Trophoblast cell (in vitro differentiated cells and primary cell): ENCODE measurements around the gene CTRB1.
A peak's percentile ranks its signal among the peaks of the same experiment; 100 is the strongest.

ENCODE experiments used
- DNase-seq, 2 donors: peaks; one replicate each; pipeline ENCODE4 v3.0.0-alpha.2; 2016
- H2AFZ ChIP-seq: 2 replicates; pipeline ENCODE4 v1.6.1; 2013; ENCODE audit warnings: low read length, moderate library complexity, mild to moderate bottlenecking; ENCODE audit not compliant: insufficient read depth, poor library complexity
- H2AK5ac ChIP-seq: 2 replicates; pipeline ENCODE4 v1.6.1; 2013; ENCODE audit warnings: mild to moderate bottlenecking, low read length
- H2BK120ac ChIP-seq: 2 replicates; pipeline ENCODE4 v1.6.1; 2013; ENCODE audit warnings: low read length, mild to moderate bottlenecking, moderate library complexity; ENCODE audit not compliant: insufficient read depth, poor library complexity
- H2BK12ac ChIP-seq: 2 replicates; pipeline ENCODE4 v1.6.1; 2013; ENCODE audit warnings: mild to moderate bottlenecking, low read length, moderate library complexity
- H2BK5ac ChIP-seq: 2 replicates; pipeline ENCODE4 v1.6.1; 2013; ENCODE audit warnings: low read length, low read depth, moderate library complexity, mild to moderate bottlenecking; ENCODE audit not compliant: poor library complexity
- H3K14ac ChIP-seq: 2 replicates; pipeline ENCODE4 v1.6.1; 2013; ENCODE audit warnings: mild to moderate bottlenecking, low read length
- H3K18ac ChIP-seq: 2 replicates; pipeline ENCODE4 v1.6.1; 2013; ENCODE audit warnings: mild to moderate bottlenecking, low read length
- H3K23ac ChIP-seq: 2 replicates; pipeline ENCODE4 v1.6.1; 2013; ENCODE audit warnings: low read length
- H3K27ac ChIP-seq: 2 replicates; pipeline ENCODE4 v1.5.1; 2013; ENCODE audit warnings: low read depth, mild to moderate bottlenecking, inconsistent platforms, low read length, moderate library complexity
- H3K27me3 ChIP-seq: 2 replicates; pipeline ENCODE4 v1.6.1; 2013; ENCODE audit warnings: inconsistent platforms, mild to moderate bottlenecking, low read length, moderate library complexity; ENCODE audit not compliant: insufficient read depth
- H3K36me3 ChIP-seq, 2 experiments: 1 replicate in 1 of 2; 2 replicates in 1 of 2; pipeline ENCODE4 v1.6.1; 2013; ENCODE audit warnings: low read length in 2 of 2, mild to moderate bottlenecking in 2 of 2, moderate library complexity in 1 of 2; ENCODE audit not compliant: insufficient read depth in 2 of 2, control insufficient read depth in 1 of 2
- H3K4ac ChIP-seq: 2 replicates; pipeline ENCODE4 v1.6.1; 2013; ENCODE audit warnings: low read depth, mild to moderate bottlenecking, low read length, moderate library complexity
- H3K4me1 ChIP-seq, 2 experiments: 1 replicate in 1 of 2; 2 replicates in 1 of 2; pipeline ENCODE4 v1.6.1; 2013; ENCODE audit warnings: low read length in 2 of 2, mild to moderate bottlenecking in 2 of 2, moderate library complexity in 1 of 2; ENCODE audit not compliant: insufficient read depth in 2 of 2, control insufficient read depth in 1 of 2
- H3K4me2 ChIP-seq: 2 replicates; pipeline ENCODE4 v1.6.1; 2013; ENCODE audit warnings: inconsistent platforms, mild to moderate bottlenecking, low read length, moderate library complexity
- H3K4me3 ChIP-seq: 2 replicates; pipeline ENCODE4 v1.5.1; 2013; ENCODE audit warnings: mild to moderate bottlenecking, low read depth, low read length, inconsistent platforms
- H3K79me1 ChIP-seq: one replicate; pipeline ENCODE4 v1.6.1; 2013; ENCODE audit warnings: low read length
- H3K79me2 ChIP-seq: 2 replicates; pipeline ENCODE4 v1.6.1; 2013; ENCODE audit warnings: low read length, mild to moderate bottlenecking; ENCODE audit not compliant: control insufficient read depth, insufficient read depth, poor library complexity
- H3K9ac ChIP-seq: 2 replicates; pipeline ENCODE4 v1.6.1; 2013; ENCODE audit warnings: mild to moderate bottlenecking, low read length
- H3K9me3 ChIP-seq: 2 replicates; pipeline ENCODE4 v1.6.1; 2013; ENCODE audit warnings: low read depth, mild to moderate bottlenecking, control low read depth, inconsistent platforms, low read length; ENCODE audit not compliant: insufficient read depth
- H4K12ac ChIP-seq: 2 replicates; pipeline ENCODE4 v1.6.1; 2013; ENCODE audit warnings: low read depth, mild to moderate bottlenecking, low read length, moderate library complexity
- H4K8ac ChIP-seq: 2 replicates; pipeline ENCODE4 v1.6.1; 2013; ENCODE audit warnings: low read depth, mild to moderate bottlenecking, low read length, moderate library complexity
- H4K91ac ChIP-seq: one replicate; pipeline ENCODE4 v1.6.1; 2013; ENCODE audit warnings: low read depth, mild to moderate bottlenecking, low read length, moderate library complexity
- WGBS: extraction: QIAGEN DNeasy Blood & Tissue Kit; methylation state at CpG from one replicate; pipeline ENCODE4 v1.1.7; 2013; ENCODE audit warnings: missing lambda C conversion rate; ENCODE audit not compliant: insufficient read length, insufficient coverage; ENCODE audit errors: extremely low coverage; 5-methylcytosine and 5-hydroxymethylcytosine counted together

Gene CTRB1

GRCh38 chr16:75237398-75238131 lies 18.8 kb downstream of the CTRB1 start:
- Histone ChIP-seq H3K4ac (peak overlapping the region; percentile 70), H2AFZ (no peak overlapping the region), H3K9me3 (peaks cover 4% of the 10 kb centered on the region), H3K4me1 (peaks cover 16 to 36% of the 10 kb centered on the region in 2 experiments), H4K8ac (no peak overlapping the region), H3K4me2 (no peak overlapping the region), H4K91ac (peak overlapping the region; percentile 22), H3K27ac (peak overlapping the region; percentile 52), H3K79me2 (peaks cover 37% of the 10 kb centered on the region), H2BK12ac (no peak overlapping the region), H3K36me3 (peaks cover 97 to 98% of the 10 kb centered on the region in 2 experiments), H2AK5ac (no peak overlapping the region), H3K18ac (peak overlapping the region; percentile 47), H3K79me1 (peaks cover 9% of the 10 kb centered on the region), H3K14ac (peak overlapping the region; percentile 2), H3K23ac (no peak overlapping the region), H3K9ac (no peak overlapping the region), H2BK5ac (peak overlapping the region; percentile 34), H3K4me3 (no peak overlapping the region), H2BK120ac (no peak overlapping the region), H4K12ac (peak overlapping the region; percentile 3), H3K27me3 (no peaks in the 10 kb centered on the region)
- no peak for DNase-seq
- no CpG with 5 or more reads among the region's 18 CpGs for WGBS

DNA sequence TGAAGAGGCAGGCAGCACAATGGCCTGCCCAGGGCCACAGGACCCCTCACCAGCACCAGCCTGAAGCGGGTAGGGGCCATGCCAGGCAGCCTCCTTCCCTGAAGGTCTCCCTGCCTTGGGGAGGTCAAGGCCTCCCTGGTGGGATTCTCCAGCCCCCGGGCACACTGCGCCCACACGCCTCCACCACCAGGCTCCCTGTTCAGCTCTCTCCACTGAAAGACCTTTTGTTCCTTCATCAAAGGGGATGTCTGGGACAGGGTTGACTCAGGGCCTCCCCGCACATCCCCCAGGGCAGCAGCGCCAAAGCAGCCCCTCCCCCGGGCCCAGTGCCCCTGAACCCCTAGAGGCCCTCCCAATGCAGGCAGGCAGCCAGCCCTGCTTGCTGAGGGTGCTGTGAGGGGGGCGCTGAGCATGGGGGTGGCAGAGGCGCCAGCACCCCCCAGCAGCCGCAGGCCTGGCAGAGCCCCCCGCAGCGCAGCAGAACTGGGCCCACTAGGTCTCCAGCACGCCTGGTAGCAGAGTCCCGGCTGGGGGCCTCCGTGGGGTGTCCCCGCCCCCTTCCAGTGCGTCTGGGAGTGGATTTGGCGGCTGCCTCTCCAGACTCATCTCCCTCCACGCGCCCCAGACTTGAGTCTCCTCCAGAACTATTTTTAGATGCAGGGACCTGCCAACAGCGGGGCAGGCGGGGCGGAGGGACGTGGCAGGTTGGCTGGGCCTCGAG lies 19.5 kb downstream of the CTRB1 start:
- Histone ChIP-seq H3K27ac (peak overlapping the region; percentile 52), H3K4ac (peak overlapping the region; percentile 86), H3K4me1 (peaks cover 16 to 36% of the 10 kb centered on the region in 2 experiments), H2BK120ac (no peak overlapping the region), H3K4me2 (no peak overlapping the region), H3K79me1 (peaks cover 9% of the 10 kb centered on the region), H4K12ac (peak overlapping the region; percentile 3), H3K27me3 (no peaks in the 10 kb centered on the region), H3K9ac (no peak overlapping the region), H3K4me3 (no peak overlapping the region), H4K8ac (no peak overlapping the region), H3K18ac (peak overlapping the region; percentile 47), H3K79me2 (peaks cover 43% of the 10 kb centered on the region), H2BK12ac (no peak overlapping the region), H3K36me3 (peaks cover 98% of the 10 kb centered on the region in 2 experiments), H2AK5ac (no peak overlapping the region), H2AFZ (no peak overlapping the region), H3K23ac (no peak overlapping the region), H3K9me3 (peaks cover 4% of the 10 kb centered on the region), H2BK5ac (peak overlapping the region; percentile 34), H4K91ac (peak overlapping the region; percentile 22), H3K14ac (peak overlapping the region; percentile 2)
- no CpG with 5 or more reads among the region's 25 CpGs for WGBS
- DNase-seq, result no peak

GRCh38 chr16:75238853-75239541 lies 20.2 kb downstream of the CTRB1 start:
- WGBS, result no CpG with 5 or more reads among the region's 16 CpGs
- Histone ChIP-seq H3K79me2 (peaks cover 49% of the 10 kb centered on the region), H3K4me2 (no peak overlapping the region), H3K4me1 (peaks cover 21 to 42% of the 10 kb centered on the region in 2 experiments), H3K4ac (peak overlapping the region; percentile 86), H2BK12ac (no peak overlapping the region), H3K9me3 (peaks cover 4% of the 10 kb centered on the region), H4K12ac (no peak overlapping the region), H2AK5ac (no peak overlapping the region), H2AFZ (no peak overlapping the region), H3K27me3 (no peaks in the 10 kb centered on the region), H2BK5ac (peak overlapping the region; percentile 4), H3K18ac (no peak overlapping the region), H3K23ac (no peak overlapping the region), H3K36me3 (peaks cover 97% of the 10 kb centered on the region in 2 experiments), H4K91ac (no peak overlapping the region), H4K8ac (peak overlapping the region; percentile 30), H3K9ac (no peak overlapping the region), H3K79me1 (peaks cover 15% of the 10 kb centered on the region), H2BK120ac (no peak overlapping the region), H3K4me3 (no peak overlapping the region), H3K27ac (peak overlapping the region; percentile 52), H3K14ac (no peak overlapping the region)
- DNase-seq, result peak in 1 of 2 donors; percentile 35

GRCh38 chr16:75239542-75240122 lies 20.8 kb downstream of the CTRB1 start:
- Histone ChIP-seq H2AK5ac (no peak overlapping the region), H3K79me2 (peaks cover 55% of the 10 kb centered on the region), H3K27ac (peak overlapping the region; percentile 52), H3K79me1 (peaks cover 21% of the 10 kb centered on the region), H2BK12ac (no peak overlapping the region), H3K4me1 (peaks cover 28 to 46% of the 10 kb centered on the region in 2 experiments), H3K18ac (peak overlapping the region; percentile 16), H3K9me3 (peaks cover 2% of the 10 kb centered on the region), H4K91ac (no peak overlapping the region), H3K4ac (peak overlapping the region; percentile 86), H3K23ac (no peak overlapping the region), H2AFZ (no peak overlapping the region), H4K8ac (peak overlapping the region; percentile 30), H4K12ac (no peak overlapping the region), H3K4me3 (no peak overlapping the region), H3K9ac (peak overlapping the region; percentile 47), H2BK5ac (no peak overlapping the region), H3K14ac (peak overlapping the region; percentile 51), H3K4me2 (no peak overlapping the region), H2BK120ac (no peak overlapping the region), H3K27me3 (no peaks in the 10 kb centered on the region), H3K36me3 (peaks cover 92 to 94% of the 10 kb centered on the region in 2 experiments)
- no peak for DNase-seq
- WGBS, result no CpG with 5 or more reads among the region's 19 CpGs
